HG02610 (cell line): ENCODE measurements around the gene C18orf63.
"Not testable (repeated sequence)": the region's sequence is repeated elsewhere in the genome, so short reads cannot be mapped to it uniquely, and the experiment has no call there.

ENCODE experiments used
- ATAC-seq: cut with Tn5 transposase; IDR thresholded peaks from one replicate; pipeline ENCODE4 v1.9.1; 2021; ENCODE audit warnings: mild to moderate bottlenecking, moderate library complexity; ENCODE audit not compliant: unreplicated experiment

C18orf63 gene

DNA sequence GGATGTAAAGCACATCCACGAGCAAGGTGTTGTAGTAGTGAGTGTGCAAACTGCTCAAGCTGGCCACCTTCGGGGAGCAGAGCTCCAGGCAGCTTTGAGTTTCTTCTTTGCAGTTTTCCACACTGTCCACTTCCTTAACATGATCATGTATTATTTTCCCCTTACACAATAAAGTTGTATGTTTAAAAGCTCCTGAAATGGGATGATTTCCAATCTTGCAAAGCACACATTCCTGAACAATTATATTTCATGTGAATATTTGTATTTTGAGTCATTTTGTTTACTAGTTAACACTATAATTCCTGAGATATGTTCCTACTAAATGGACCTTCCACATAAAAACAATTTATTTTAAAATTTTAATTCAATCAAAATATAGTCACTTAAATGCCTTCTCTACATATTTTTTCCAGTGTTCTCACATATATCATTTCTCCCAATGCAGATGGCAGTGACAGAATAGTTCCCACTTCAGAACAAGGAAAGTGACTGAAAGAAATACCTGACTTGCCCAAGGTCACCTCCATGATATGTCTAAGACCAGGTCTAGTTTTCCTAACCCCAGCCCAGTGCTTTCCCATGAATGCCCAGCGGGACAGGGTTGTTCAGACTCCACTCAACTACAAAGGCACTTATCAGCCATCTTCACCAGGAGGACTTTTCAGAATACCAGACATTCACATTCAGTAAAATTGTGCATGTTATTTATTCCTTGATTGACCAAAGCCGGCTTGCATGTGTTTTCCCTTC is 29.4 kb upstream of the C18orf63 start:
- ATAC-seq = no peak

DNA sequence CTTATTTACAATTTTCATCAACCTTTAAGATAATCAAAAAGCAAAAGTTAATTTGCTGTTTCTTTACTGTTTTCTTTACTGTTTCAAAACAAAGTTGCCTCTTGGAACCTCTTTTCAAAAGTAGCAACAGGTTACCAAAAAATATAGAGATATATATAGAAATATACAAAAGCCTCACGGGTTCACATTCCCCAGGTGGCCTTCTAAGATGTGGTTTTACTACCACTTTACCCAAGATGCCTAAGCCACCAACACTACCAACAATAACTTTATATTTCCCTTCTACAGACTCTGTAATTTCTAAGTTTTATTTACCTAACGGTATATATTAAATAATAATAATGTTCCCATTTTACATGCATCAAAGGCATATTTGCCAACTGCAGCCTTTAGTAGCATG is 28.8 kb upstream of the C18orf63 start:
- no peak for ATAC-seq

- no peak for ATAC-seq
These were observed 27.6 kb upstream of the C18orf63 start for GRCh38 chr18:74288041-74288440.

DNA sequence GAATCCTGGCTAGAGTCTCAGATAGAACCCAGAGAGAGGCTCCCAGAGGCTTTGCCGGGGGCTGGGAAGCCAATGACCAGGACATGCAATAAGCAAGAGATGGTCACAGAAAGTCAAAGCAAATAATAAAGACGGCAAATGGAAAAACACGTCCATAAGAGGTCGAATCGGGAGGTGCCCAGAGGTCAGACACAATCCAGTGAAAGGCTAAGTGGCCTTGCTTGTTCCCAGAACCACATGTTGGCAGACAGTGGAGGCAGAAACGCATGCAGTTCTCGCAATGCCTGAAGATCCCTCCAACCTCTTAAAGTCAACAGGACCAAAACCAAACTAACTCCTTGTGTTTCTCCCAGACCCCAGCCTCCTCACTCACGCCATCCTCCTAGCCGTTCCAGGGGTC is 26.9 kb upstream of the C18orf63 start:
- no peak for ATAC-seq

DNA sequence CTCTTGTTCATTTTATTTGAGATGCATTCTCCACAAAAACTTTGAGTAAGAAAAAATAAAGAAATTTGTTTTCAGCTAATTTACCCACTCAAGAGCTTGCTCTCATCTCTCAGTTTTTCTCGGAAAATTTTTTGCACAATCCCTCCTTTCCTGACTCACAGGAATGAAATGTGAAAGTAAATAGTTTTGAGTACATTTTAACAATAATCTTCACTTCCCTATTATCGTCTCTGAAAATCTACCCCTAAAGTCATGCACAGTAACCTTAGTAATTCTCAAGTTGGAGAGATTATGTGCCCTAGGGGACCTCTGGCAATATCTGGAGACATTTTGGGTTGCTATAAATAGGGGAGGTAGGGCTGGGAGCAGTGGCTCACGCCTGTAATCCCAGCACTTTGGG is 26.5 kb upstream of the C18orf63 start:
- no peak for ATAC-seq

GRCh38 chr18:74290021-74290420 is 25.6 kb upstream of the C18orf63 start:
- ATAC-seq = no peak

DNA sequence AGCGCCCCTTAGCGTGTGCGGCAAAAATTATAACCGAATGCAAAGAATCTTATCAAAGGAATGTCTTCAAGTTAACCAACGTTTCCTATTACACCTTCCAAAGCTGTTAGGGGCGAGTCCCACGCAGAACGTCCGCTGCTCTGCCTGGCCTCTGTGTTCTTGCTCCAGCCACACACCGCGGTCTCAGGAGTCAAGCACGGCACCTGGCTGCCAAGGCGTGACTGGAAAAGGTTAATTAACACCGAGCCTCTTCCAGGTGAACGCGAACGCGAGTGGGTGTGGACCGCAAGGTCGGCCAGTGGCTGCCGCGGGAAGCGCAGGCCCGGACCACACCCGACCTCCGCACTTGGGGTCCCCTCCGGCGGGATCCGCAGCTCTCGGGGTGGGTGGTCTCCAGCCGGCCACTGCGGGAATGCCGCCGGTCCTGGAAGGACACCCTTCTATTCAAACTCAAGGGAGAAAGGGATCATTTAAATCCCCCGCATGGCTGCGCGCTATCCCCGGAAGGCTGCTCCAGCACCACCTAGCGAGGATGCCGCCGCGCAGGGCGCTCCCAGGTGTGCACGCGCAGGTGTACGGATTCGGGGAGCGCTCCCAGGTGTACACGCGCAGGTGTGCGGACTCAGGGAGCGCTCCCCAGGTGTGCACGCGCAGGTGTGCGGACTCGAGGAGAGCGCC is 24.7 kb upstream of the C18orf63 start:
- no peak for ATAC-seq

DNA sequence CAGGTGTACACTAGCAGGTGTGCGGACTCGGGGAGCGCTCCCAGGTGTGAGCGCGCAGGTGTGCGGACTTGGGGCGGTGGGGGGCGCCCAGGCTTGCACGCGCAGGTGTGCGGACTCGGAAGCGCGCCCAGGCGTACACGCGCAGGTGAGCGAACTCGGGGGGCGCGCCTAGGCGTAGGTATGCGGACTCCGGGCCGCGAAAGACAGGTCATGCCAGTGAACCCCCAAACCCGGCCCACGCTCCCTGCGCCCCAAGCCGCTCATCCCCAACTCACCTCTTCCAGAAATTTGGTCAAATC is 24.2 kb upstream of the C18orf63 start:
- ATAC-seq = no peak

GRCh38 chr18:74291771-74292540 is 23.7 kb upstream of the C18orf63 start, which contains the start of gene CYB5A:
Gene CYB5A, minus strand, starts transcription at chr18:74291963. Its CDS starts 88 bp downstream, at chr18:74291875.
- peak; percentile 100 for ATAC-seq

DNA sequence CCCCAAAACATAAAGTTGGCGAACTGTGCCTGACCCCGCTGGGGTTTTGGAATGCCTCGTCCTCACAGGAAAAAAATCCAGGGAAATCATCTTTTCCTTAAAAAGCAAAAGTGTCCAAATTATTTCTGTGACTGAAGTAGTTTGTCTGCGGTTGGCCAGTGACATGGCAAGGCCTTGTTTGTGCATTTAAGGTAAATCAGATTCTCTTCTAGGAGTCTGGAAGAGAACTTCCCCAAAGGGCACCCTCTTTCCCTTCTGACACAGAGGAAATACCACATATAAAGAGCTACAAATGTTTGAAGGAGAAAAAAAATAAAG is 23.1 kb upstream of the C18orf63 start:
- no peak for ATAC-seq

DNA sequence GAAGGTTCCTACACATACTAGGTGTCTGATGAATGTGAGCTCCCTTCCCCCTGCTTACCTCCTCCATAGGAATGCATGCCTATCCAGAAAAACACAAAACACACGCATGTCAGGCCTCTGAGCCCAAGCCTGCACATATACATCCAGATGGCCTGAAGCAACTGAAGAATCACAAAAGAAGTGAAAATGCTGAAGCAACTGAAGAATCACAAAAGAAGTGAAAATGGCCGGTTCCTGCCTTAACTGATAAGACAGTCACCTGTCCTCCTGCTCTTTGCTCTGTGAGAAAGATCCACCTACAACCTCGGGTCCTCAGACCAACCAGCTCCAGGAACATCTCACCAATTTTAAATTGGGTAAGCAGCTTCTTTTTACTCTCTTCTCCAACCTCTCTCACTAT is 22.7 kb upstream of the C18orf63 start:
- ATAC-seq = not testable (repeated sequence)

GRCh38 chr18:74294526-74294925 is 21.1 kb upstream of the C18orf63 start:
- ATAC-seq = no peak

GRCh38 chr18:74299162-74299561 is 16.5 kb upstream of the C18orf63 start:
- ATAC-seq = no peak

DNA sequence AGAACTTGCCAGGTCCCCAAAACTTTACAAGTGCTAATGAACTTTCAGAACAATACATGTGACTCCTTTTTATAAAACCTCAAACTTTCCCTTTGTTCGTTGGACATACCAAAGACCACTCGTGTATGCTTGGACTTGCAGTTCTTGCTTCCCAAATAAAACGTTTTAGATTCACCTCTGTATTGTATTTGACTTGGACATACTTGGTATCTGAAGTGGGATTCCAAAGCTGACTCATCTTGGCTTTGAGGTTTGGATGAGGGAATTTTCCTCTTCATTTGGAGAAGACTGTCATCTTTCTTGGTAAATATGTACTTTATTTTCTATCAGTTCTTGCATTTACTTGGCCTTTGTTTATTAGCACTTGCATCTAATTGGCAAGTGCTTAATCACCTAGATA is 15.9 kb upstream of the C18orf63 start:
- no peak for ATAC-seq

DNA sequence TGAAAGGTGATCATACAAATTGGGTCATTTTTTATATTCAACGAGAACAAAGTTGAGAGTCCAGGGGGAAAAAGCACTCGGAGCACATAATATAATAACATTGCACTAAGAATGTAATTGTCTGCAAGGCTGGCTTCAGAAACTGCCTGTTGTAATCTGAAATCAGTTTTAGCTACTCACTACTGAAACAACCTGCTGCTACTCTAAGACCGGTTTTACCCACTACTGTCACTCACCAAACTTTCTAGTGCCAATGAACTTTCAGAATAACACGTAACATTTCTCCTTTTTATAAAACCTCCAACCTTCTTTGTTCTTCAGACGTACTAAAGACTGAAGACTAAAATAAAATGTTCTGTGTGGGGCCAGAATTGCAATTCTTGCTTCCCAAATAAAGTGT is 12.3 kb upstream of the C18orf63 start:
- ATAC-seq = no peak

- no peak for ATAC-seq
These were observed 11.7 kb upstream of the C18orf63 start for GRCh38 chr18:74303936-74304335.

- ATAC-seq = peak; percentile 87
These were observed 5.2 kb upstream of the C18orf63 start for GRCh38 chr18:74310411-74310810.

- ATAC-seq = no peak
These were observed 4.6 kb upstream of the C18orf63 start for GRCh38 chr18:74311000-74311399.

DNA sequence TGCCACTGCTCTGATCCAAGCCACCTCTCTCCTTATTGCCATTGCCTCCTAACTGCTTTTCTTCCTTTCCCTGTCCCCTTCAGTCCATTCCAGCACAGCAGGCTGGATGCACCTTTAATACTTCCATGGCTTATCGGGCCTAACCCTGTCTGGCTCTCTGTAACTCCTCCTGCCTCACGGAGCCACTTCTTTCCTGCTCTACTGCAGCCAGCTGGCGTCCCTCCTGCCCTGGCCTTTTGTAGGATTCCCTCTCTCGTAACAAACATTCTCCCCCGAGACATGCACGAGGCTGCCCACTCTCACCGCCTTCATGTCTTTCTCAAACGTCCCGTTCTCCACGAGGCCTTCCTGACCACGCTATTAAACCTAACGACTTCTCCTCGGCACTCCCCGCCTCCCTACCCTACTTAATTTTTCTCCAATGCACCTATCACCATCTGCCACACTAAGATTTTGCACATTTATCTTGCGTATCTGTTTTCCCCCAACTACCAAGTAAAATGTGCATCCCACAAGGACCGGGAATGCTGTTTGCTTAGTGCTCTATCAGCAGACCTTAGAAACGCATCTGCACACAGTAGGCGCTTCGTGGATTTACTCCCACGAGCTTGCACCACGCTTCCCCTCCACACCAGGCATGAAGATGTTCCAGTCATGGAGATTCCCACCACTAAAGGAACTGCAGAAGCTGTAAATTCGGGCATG is 728 bp upstream of the C18orf63 start:
- no peak for ATAC-seq

- ATAC-seq = no peak
These were observed 875 bp downstream of the C18orf63 start for GRCh38 chr18:74316257-74317170.
